Fibroblast of lung (primary cell): ENCODE results near the gene FOXA3. TPM values are rescaled to one million over a fixed set of nuclear protein-coding genes. Genes with fewer than 3 reads are reported as not detected.

Source experiments
- DNase-seq, 2 donors: peaks; one replicate each; pipeline versions ENCODE4 v3.0.0 to v3.0.0-alpha.2; 2010; ENCODE audit warnings: low read depth in 2 of 2
- H2AFZ ChIP-seq: 2 replicates; pipeline ENCODE4 v1.5.1; 2012; ENCODE audit warnings: low read length, control low read depth, inconsistent platforms
- H3K27ac ChIP-seq: 2 replicates; pipeline ENCODE4 v1.5.1; 2011; ENCODE audit warnings: low read length, control low read depth; ENCODE audit not compliant: insufficient read depth
- H3K27me3 ChIP-seq: 2 replicates; pipeline ENCODE4 v1.5.1; 2011; ENCODE audit warnings: mild to moderate bottlenecking, low read length; ENCODE audit not compliant: control insufficient read depth, insufficient read depth
- H3K36me3 ChIP-seq: 2 replicates; pipeline ENCODE4 v1.5.1; 2011; ENCODE audit warnings: low read length; ENCODE audit not compliant: control insufficient read depth, insufficient read depth
- H3K4me1 ChIP-seq: 2 replicates; pipeline ENCODE4 v1.5.1; 2011; ENCODE audit warnings: low read length; ENCODE audit not compliant: control insufficient read depth, insufficient read depth; ENCODE audit errors: extremely low read depth
- H3K4me2 ChIP-seq: 2 replicates; pipeline ENCODE4 v1.5.1; 2011; ENCODE audit warnings: low read length, control low read depth; ENCODE audit not compliant: insufficient read depth; ENCODE audit errors: extremely low read depth
- H3K4me3 ChIP-seq, 4 experiments: fragments of 200-600 bp in 1 of 4; sonication (generic) in 1 of 4; replicated peaks in 1 of 4; 2 replicates each; pipeline ENCODE4 v1.5.1; 2011 to 2016; ENCODE audit warnings: low read length in 4 of 4, low read depth in 3 of 4, mild to moderate bottlenecking in 3 of 4, control low read depth in 2 of 4, inconsistent platforms in 1 of 4, mixed read lengths in 1 of 4; ENCODE audit not compliant: insufficient read depth in 1 of 4; ENCODE audit errors: control extremely low read depth in 1 of 4
- H3K79me2 ChIP-seq: 2 replicates; pipeline ENCODE4 v1.5.1; 2012; ENCODE audit warnings: mild to moderate bottlenecking, low read length, inconsistent platforms; ENCODE audit not compliant: control insufficient read depth, insufficient read depth
- H3K9ac ChIP-seq: 2 replicates; pipeline ENCODE4 v1.5.1; 2011; ENCODE audit warnings: mild to moderate bottlenecking, low read length, control low read depth; ENCODE audit not compliant: insufficient read depth
- H3K9me3 ChIP-seq: 2 replicates; pipeline ENCODE4 v1.5.1; 2012; ENCODE audit warnings: low read depth, low read length; ENCODE audit not compliant: control insufficient read depth, insufficient read depth
- H4K20me1 ChIP-seq: 2 replicates; pipeline ENCODE4 v1.5.1; 2011; ENCODE audit warnings: low read length; ENCODE audit not compliant: control insufficient read depth, insufficient read depth; ENCODE audit errors: extremely low read depth
- EZH2 ChIP-seq: IDR thresholded peaks from 2 replicates; pipeline ENCODE4 v1.5.1; 2012; ENCODE audit warnings: low read length, control low read depth, mild to moderate bottlenecking; ENCODE audit errors: missing control alignments
- polyA plus RNA-seq, 2 donors: library from polyadenylated mRNA; depleted of rRNA in 1 of 2; stranded (reverse) in 1 of 2; unstranded in 1 of 2; fragments of >200 nt; gene quantifications; 2 replicates each; pipeline ENCODE4 v1.2.1, GENCODE V29; 2011 to 2012; ENCODE audit warnings: missing spikeins in 1 of 2
- total RNA-seq: library from RNA; depleted of rRNA; stranded (reverse); fragments of >200 nt; gene quantifications from 2 replicates; pipeline ENCODE4 v1.2.1, GENCODE V29; 2014
- TF ChIP-seq, protein P1 (sequence below), 2 donors: IDR thresholded peaks in 1 of 2; conservative IDR thresholded peaks in 1 of 2; 1 replicate in 1 of 2; 2 replicates in 1 of 2; pipeline ENCODE4 v1.5.1; 2011 to 2012; ENCODE audit warnings: low read length in 2 of 2, control low read depth in 1 of 2, inconsistent platforms in 1 of 2, low read depth in 1 of 2, mild to moderate bottlenecking in 1 of 2

Gene FOXA3
- total and polyA plus RNA-seq, 2 donors (not counting 1 experiment from before 2014, with no cell fraction given) = not detected

DNA sequence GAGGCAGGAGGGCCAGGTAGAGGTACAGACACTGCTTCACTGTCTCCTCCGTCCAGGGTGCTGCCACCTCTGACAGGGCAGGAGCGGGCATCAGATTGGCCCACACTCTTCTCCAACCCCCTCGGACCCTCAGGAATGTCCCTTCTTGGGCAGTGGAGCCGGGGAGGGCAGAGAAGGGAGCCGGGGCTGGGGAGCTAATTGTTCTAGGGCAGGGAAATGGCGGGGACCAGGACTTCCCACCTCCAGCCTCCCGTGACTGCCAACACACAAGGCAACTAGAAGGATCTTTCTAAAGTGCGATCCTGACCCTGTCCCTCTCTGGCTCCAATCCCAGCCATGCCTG lies 38.9 kb upstream of the FOXA3 start:
- TF ChIP-seq, protein P1, sequence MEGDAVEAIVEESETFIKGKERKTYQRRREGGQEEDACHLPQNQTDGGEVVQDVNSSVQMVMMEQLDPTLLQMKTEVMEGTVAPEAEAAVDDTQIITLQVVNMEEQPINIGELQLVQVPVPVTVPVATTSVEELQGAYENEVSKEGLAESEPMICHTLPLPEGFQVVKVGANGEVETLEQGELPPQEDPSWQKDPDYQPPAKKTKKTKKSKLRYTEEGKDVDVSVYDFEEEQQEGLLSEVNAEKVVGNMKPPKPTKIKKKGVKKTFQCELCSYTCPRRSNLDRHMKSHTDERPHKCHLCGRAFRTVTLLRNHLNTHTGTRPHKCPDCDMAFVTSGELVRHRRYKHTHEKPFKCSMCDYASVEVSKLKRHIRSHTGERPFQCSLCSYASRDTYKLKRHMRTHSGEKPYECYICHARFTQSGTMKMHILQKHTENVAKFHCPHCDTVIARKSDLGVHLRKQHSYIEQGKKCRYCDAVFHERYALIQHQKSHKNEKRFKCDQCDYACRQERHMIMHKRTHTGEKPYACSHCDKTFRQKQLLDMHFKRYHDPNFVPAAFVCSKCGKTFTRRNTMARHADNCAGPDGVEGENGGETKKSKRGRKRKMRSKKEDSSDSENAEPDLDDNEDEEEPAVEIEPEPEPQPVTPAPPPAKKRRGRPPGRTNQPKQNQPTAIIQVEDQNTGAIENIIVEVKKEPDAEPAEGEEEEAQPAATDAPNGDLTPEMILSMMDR (conservative IDR thresholded peaks at IDR 0.05 in 1 of 2, IDR thresholded peaks at IDR 0.05 in 1 of 2; ENCODE audit: low read depth in 1 of 2, low read length in 2 of 2) = no peak
- no peak for TF ChIP-seq EZH2
- no peak overlapping the region for H3K27ac ChIP-seq
- no peaks in the 10 kb centered on the region for H3K4me1 ChIP-seq
- H3K79me2 ChIP-seq = no peaks in the 10 kb centered on the region
- no peak overlapping the region for H2AFZ ChIP-seq
- no peak overlapping the region for H3K4me2 ChIP-seq
- no peaks in the 10 kb centered on the region for H4K20me1 ChIP-seq
- H3K4me3 ChIP-seq = no peak overlapping the region
- DNase-seq = no peak
- no peak overlapping the region for H3K9ac ChIP-seq
- H3K36me3 ChIP-seq = peaks cover 47% of the 10 kb centered on the region
- no peaks in the 10 kb centered on the region for H3K9me3 ChIP-seq
- no peaks in the 10 kb centered on the region for H3K27me3 ChIP-seq

- H2AFZ ChIP-seq = no peak overlapping the region
- no peaks in the 10 kb centered on the region for H3K9me3 ChIP-seq
- H3K4me3 ChIP-seq = no peak overlapping the region
- no peak overlapping the region for H3K4me2 ChIP-seq
- peaks cover 43% of the 10 kb centered on the region for H3K36me3 ChIP-seq
- H3K79me2 ChIP-seq = no peaks in the 10 kb centered on the region
- no peaks in the 10 kb centered on the region for H3K27me3 ChIP-seq
- H3K9ac ChIP-seq = no peak overlapping the region
- H4K20me1 ChIP-seq = no peaks in the 10 kb centered on the region
- TF ChIP-seq EZH2 = no peak
- TF ChIP-seq, protein P1 (conservative IDR thresholded peaks at IDR 0.05 in 1 of 2, IDR thresholded peaks at IDR 0.05 in 1 of 2; ENCODE audit: low read depth in 1 of 2, low read length in 2 of 2) = no peak
- DNase-seq = no peak
- no peak overlapping the region for H3K27ac ChIP-seq
- no peaks in the 10 kb centered on the region for H3K4me1 ChIP-seq
Measured at GRCh38 chr19:45825917-45826893, 37.9 kb upstream of the FOXA3 start.

- H3K9ac ChIP-seq = no peak overlapping the region
- no peaks in the 10 kb centered on the region for H4K20me1 ChIP-seq
- H3K36me3 ChIP-seq = peaks cover 41% of the 10 kb centered on the region
- no peaks in the 10 kb centered on the region for H3K79me2 ChIP-seq
- H3K9me3 ChIP-seq = no peaks in the 10 kb centered on the region
- no peaks in the 10 kb centered on the region for H3K27me3 ChIP-seq
- no peak for TF ChIP-seq EZH2
- TF ChIP-seq, protein P1 (conservative IDR thresholded peaks at IDR 0.05 in 1 of 2, IDR thresholded peaks at IDR 0.05 in 1 of 2; ENCODE audit: low read depth in 1 of 2, low read length in 2 of 2) = no peak
- H3K4me3 ChIP-seq = no peak overlapping the region
- no peak for DNase-seq
- no peak overlapping the region for H3K4me2 ChIP-seq
- H3K4me1 ChIP-seq = no peaks in the 10 kb centered on the region
- H3K27ac ChIP-seq = no peak overlapping the region
- no peak overlapping the region for H2AFZ ChIP-seq
Measured at GRCh38 chr19:45826934-45827333, 37.2 kb upstream of the FOXA3 start.
